EH (cell line): ENCODE data around the gene PEX12.
"Not testable (repeated sequence)": the region's sequence is repeated elsewhere in the genome, so short reads cannot be mapped to it uniquely, and the experiment has no call there.

Source experiments
- DNase-seq: peaks from one replicate; pipeline ENCODE4 v3.0.0-alpha.2; 2015; ENCODE audit warnings: low read depth

Gene PEX12

GRCh38 chr17:35536664-35537171 is 41.7 kb downstream of the PEX12 start:
- DNase-seq = no peak

- not testable (repeated sequence) for DNase-seq
These were observed 43.0 kb downstream of the PEX12 start for GRCh38 chr17:35535406-35535805.

GRCh38 chr17:35534576-35535093 is 43.7 kb downstream of the PEX12 start:
- no peak for DNase-seq

GRCh38 chr17:35531160-35531559 is 47.2 kb downstream of the PEX12 start:
- no peak for DNase-seq

GRCh38 chr17:35529866-35530265 is 48.5 kb downstream of the PEX12 start:
- no peak for DNase-seq

GRCh38 chr17:35529326-35529725 is 49.0 kb downstream of the PEX12 start:
- DNase-seq = not testable (repeated sequence)
